Measurements from ENCODE around the gene PAPPA.

DNA sequence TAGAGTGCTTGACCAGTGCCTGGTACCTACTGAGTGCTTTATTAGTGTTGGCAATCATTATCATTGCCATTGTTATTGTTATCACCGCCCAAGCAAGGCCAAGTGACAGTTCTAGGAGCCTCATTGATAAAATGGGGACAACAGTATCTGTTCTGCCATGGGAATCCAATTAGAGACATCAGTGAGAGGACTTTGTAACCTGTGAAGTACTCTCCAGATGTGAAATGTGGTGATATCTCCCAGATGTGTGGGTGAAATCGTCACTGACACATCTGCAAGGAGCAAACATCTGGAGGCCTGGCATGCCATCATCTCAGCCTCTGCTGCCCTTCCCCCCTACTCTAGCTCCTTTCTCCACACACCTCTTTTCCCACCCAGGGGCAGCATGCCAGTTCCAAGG lies 260.8 kb downstream of the PAPPA start:
- TF ChIP-seq, protein P1, sequence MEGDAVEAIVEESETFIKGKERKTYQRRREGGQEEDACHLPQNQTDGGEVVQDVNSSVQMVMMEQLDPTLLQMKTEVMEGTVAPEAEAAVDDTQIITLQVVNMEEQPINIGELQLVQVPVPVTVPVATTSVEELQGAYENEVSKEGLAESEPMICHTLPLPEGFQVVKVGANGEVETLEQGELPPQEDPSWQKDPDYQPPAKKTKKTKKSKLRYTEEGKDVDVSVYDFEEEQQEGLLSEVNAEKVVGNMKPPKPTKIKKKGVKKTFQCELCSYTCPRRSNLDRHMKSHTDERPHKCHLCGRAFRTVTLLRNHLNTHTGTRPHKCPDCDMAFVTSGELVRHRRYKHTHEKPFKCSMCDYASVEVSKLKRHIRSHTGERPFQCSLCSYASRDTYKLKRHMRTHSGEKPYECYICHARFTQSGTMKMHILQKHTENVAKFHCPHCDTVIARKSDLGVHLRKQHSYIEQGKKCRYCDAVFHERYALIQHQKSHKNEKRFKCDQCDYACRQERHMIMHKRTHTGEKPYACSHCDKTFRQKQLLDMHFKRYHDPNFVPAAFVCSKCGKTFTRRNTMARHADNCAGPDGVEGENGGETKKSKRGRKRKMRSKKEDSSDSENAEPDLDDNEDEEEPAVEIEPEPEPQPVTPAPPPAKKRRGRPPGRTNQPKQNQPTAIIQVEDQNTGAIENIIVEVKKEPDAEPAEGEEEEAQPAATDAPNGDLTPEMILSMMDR (IDR thresholded peaks at IDR 0.05) = no peak
- no peak for TF ChIP-seq POLR2A (IDR thresholded peaks at IDR 0.05)
